Fibroblast of skin of left biceps (primary cell): Measurements from ENCODE around the gene KRTAP2-3.
"Not testable (repeated sequence)": the region's sequence is repeated elsewhere in the genome, so short reads cannot be mapped to it uniquely, and the experiment has no call there.

Source experiments
- DNase-seq, 2 experiments: peaks; one replicate each; pipeline ENCODE4 v3.0.0-alpha.2; 2013; ENCODE audit warnings: low read depth in 2 of 2

Gene KRTAP2-3

GRCh38 chr17:41067281-41067680 lies 7.4 kb upstream of the KRTAP2-3 start:
- peak; percentile 75 to 77 for DNase-seq

GRCh38 chr17:41065829-41066624 lies 6.1 kb upstream of the KRTAP2-3 start, which contains the start of gene KRTAP2-4:
Gene KRTAP2-4 (minus strand): TSS chr17:41065879. CDS start chr17:41065845, 34 bp downstream.
- DNase-seq, result peak; percentile 59 to 66

- DNase-seq, result not testable (repeated sequence)
These were observed 5.2 kb upstream of the KRTAP2-3 start for GRCh38 chr17:41065016-41065689.

GRCh38 chr17:41064301-41064700 lies 4.4 kb upstream of the KRTAP2-3 start:
- no peak for DNase-seq

- no peak for DNase-seq
These were observed 3.5 kb upstream of the KRTAP2-3 start for GRCh38 chr17:41063449-41063848.

- peak; percentile 95 to 96 for DNase-seq
These were observed 2.0 kb upstream of the KRTAP2-3 start for GRCh38 chr17:41061964-41062363.

GRCh38 chr17:41059276-41060051 lies 450 bp downstream of the KRTAP2-3 start:
- DNase-seq, result peak; percentile 82 to 84

- no peak for DNase-seq
These were observed 1.2 kb downstream of the KRTAP2-3 start for GRCh38 chr17:41058741-41059140.

- DNase-seq, result no peak
These were observed 2.4 kb downstream of the KRTAP2-3 start for GRCh38 chr17:41057547-41057946.

- not testable (repeated sequence) for DNase-seq
These were observed 4.8 kb downstream of the KRTAP2-3 start, which contains the start of gene KRTAP2-2 for GRCh38 chr17:41055130-41055529. Gene KRTAP2-2 (minus strand): TSS chr17:41055230. CDS start chr17:41055211, 19 bp downstream.

- DNase-seq, result not testable (repeated sequence)
These were observed 5.4 kb downstream of the KRTAP2-3 start for GRCh38 chr17:41054556-41054955.

- no peak for DNase-seq
These were observed 5.9 kb downstream of the KRTAP2-3 start for GRCh38 chr17:41054025-41054424.

GRCh38 chr17:41052566-41052965 lies 7.3 kb downstream of the KRTAP2-3 start:
- DNase-seq, result peak; percentile 43 to 46

- no peak for DNase-seq
These were observed 10.8 kb downstream of the KRTAP2-3 start for GRCh38 chr17:41049110-41049509.

GRCh38 chr17:41048441-41048840 lies 11.5 kb downstream of the KRTAP2-3 start:
- DNase-seq, result no peak

- DNase-seq, result not testable (repeated sequence)
These were observed 13.0 kb downstream of the KRTAP2-3 start, which contains the start of gene KRTAP2-1 for GRCh38 chr17:41046735-41047465. Gene KRTAP2-1 (minus strand): TSS chr17:41047316. CDS start chr17:41047267, 49 bp downstream.

- no peak for DNase-seq
These were observed 17.0 kb downstream of the KRTAP2-3 start for GRCh38 chr17:41042953-41043352.

- DNase-seq, result not testable (repeated sequence)
These were observed 18.9 kb downstream of the KRTAP2-3 start, which contains the start of gene KRTAP1-1 for GRCh38 chr17:41040783-41041571. Gene KRTAP1-1 (minus strand): TSS chr17:41041450. CDS start chr17:41041397, 53 bp downstream.

- no peak for DNase-seq
These were observed 22.0 kb downstream of the KRTAP2-3 start for GRCh38 chr17:41037853-41038350.

- not testable (repeated sequence) for DNase-seq
These were observed 25.5 kb downstream of the KRTAP2-3 start, which contains the start of gene KRTAP1-3 for GRCh38 chr17:41034346-41034935. Gene KRTAP1-3 (minus strand): TSS chr17:41034874. CDS start chr17:41034821, 53 bp downstream.
